Tibial nerve (tissue), 3 donors: ENCODE data around the gene CNGB1.

Experiments
- POLR2A ChIP-seq, 2 donors: fragments of 450-650 bp; IDR thresholded peaks; one replicate each; pipeline ENCODE4 v1.6.1; 2017; ENCODE audit warnings: antibody characterized with exemption in 2 of 2, mild to moderate bottlenecking in 2 of 2, moderate library complexity in 2 of 2
- TF ChIP-seq, protein P1 (sequence below), 5 experiments: fragments of 200-600 bp in 3 of 5; fragments of 450-650 bp in 2 of 5; sonication (generic) in 3 of 5; IDR thresholded peaks; one replicate each; pipeline ENCODE4 v1.5.1; 2016 to 2019; ENCODE audit warnings: antibody characterized with exemption in 5 of 5, mild to moderate bottlenecking in 3 of 5, moderate library complexity in 2 of 5

- no peak for TF ChIP-seq POLR2A (IDR thresholded peaks at IDR 0.05)
- TF ChIP-seq, protein P1, sequence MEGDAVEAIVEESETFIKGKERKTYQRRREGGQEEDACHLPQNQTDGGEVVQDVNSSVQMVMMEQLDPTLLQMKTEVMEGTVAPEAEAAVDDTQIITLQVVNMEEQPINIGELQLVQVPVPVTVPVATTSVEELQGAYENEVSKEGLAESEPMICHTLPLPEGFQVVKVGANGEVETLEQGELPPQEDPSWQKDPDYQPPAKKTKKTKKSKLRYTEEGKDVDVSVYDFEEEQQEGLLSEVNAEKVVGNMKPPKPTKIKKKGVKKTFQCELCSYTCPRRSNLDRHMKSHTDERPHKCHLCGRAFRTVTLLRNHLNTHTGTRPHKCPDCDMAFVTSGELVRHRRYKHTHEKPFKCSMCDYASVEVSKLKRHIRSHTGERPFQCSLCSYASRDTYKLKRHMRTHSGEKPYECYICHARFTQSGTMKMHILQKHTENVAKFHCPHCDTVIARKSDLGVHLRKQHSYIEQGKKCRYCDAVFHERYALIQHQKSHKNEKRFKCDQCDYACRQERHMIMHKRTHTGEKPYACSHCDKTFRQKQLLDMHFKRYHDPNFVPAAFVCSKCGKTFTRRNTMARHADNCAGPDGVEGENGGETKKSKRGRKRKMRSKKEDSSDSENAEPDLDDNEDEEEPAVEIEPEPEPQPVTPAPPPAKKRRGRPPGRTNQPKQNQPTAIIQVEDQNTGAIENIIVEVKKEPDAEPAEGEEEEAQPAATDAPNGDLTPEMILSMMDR (IDR thresholded peaks at IDR 0.05) = no peak
Measured at GRCh38 chr16:57970319-57970718, 609 bp downstream of the CNGB1 start.
